Measurements from ENCODE around the gene OR4C5. TPM values are rescaled to one million over a fixed set of nuclear protein-coding genes. Genes with fewer than 3 reads are reported as not detected.
"Not testable (repeated sequence)": the region's sequence is repeated elsewhere in the genome, so short reads cannot be mapped to it uniquely, and the experiment has no call there.

Gene OR4C5
- total RNA-seq, result not detected

DNA sequence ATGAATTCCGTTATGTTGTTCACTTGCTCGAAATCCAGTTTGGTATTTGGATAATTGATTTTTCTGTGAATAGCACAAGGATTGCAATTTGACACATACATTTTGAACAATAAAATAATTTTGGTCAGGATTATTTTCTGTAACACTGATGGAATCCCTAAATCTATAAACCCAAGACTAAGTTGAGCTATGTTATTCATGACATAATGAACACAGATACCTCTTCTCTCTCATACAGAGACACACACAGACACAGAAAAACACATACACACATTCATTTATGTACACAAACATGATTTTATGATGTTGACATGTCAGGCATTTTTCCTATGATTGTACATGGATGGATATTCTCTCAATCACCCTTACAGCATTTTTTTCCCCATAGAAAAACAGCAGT lies at the start of gene OR4C5:
Gene OR4C5, minus strand, starts transcription at position 101 of the 400 bp plus-strand sequence. Its CDS starts 0 bp downstream, at position 101.
- no peaks in the 10 kb centered on the region for H3K9me3 ChIP-seq
- TF ChIP-seq POLR2A (IDR thresholded peaks at IDR 0.05), result no peak
- TF ChIP-seq, protein P1, sequence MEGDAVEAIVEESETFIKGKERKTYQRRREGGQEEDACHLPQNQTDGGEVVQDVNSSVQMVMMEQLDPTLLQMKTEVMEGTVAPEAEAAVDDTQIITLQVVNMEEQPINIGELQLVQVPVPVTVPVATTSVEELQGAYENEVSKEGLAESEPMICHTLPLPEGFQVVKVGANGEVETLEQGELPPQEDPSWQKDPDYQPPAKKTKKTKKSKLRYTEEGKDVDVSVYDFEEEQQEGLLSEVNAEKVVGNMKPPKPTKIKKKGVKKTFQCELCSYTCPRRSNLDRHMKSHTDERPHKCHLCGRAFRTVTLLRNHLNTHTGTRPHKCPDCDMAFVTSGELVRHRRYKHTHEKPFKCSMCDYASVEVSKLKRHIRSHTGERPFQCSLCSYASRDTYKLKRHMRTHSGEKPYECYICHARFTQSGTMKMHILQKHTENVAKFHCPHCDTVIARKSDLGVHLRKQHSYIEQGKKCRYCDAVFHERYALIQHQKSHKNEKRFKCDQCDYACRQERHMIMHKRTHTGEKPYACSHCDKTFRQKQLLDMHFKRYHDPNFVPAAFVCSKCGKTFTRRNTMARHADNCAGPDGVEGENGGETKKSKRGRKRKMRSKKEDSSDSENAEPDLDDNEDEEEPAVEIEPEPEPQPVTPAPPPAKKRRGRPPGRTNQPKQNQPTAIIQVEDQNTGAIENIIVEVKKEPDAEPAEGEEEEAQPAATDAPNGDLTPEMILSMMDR (IDR thresholded peaks at IDR 0.05 in 4 of 5, conservative IDR thresholded peaks at IDR 0.05 in 1 of 5), result no peak
- no peak within 1 kb of the TSS for H3K4me3 ChIP-seq
- ATAC-seq (no peak), DNase-seq (no peak)
- H3K4me1 ChIP-seq, result no peaks in the 10 kb centered on the region
- in situ Hi-C loops (cut with MboI; ENCODE audit: low sequenced_read_pairs in 4 of 4) (no loop called here), intact Hi-C loops (cut with DNase I; ENCODE audit: low total_unique reads) (no loop called here)
- no peak within 1 kb of the TSS for H3K27ac ChIP-seq
- H3K27me3 ChIP-seq, result no peaks in the 10 kb centered on the region
- H3K36me3 ChIP-seq, result no peaks in the 10 kb centered on the region

DNA sequence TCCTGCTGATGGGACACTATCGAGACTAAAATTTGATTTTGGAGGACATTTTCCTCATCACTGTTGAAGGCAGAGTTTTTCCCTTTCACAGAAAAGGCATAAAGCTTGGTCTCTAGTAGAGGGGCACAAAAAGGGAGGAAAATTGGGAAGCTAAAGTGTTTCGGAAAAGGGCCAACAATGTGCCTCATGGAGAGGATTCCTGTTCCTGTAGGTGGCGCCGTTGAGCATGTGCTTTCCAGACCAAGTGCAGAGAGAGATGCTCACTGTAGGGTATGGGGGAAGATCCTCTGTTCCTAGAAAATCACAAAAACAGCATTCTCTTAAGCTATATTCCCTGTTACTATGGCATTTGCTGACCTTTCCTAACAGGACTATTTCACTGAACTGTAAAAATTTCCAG lies 18.4 kb upstream of the OR4C5 start:
- H3K9me3 ChIP-seq, result no peaks in the 10 kb centered on the region

DNA sequence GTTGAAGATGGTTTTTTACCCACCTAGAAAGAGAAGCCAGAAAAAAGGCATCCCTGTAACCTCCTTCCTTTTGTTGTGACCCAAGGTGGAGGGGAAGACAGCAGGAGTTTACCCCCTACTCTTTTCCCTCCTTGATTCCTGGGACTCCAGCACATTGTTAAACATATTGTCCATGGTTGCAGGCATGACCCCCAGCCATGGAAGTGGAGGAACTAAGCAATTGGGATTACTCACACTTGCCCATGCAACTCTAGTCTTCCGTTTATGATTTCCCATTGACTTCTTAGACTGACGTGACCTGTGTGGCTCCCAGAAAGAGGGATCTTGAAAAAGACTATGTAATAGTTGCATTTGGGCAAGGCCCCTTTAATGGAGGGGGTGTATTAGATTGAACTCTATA lies 17.9 kb upstream of the OR4C5 start:
- ATAC-seq; H3K4me3 ChIP-seq; H3K27ac ChIP-seq; DNase-seq; H3K4me1 ChIP-seq; H3K9me3 ChIP-seq; in situ Hi-C loops (cut with MboI; ENCODE audit: low sequenced_read_pairs in 4 of 4); H3K27me3 ChIP-seq; intact Hi-C loops (cut with DNase I; ENCODE audit: low total_unique reads); H3K36me3 ChIP-seq: not testable (repeated sequence)

More for the DNA sequence above, 18.4 kb upstream of the OR4C5 start:
- DNase-seq, result no peak
- H3K4me1 ChIP-seq, result no peaks in the 10 kb centered on the region
- no peak overlapping the region for H3K27ac ChIP-seq
- no peaks in the 10 kb centered on the region for H3K27me3 ChIP-seq
- no peak overlapping the region for H3K4me3 ChIP-seq
- intact Hi-C loops (cut with DNase I; ENCODE audit: low total_unique reads) (no loop called here), in situ Hi-C loops (cut with MboI; ENCODE audit: low sequenced_read_pairs in 4 of 4) (no loop called here)
- TF ChIP-seq, protein P1 (IDR thresholded peaks at IDR 0.05 in 4 of 5, conservative IDR thresholded peaks at IDR 0.05 in 1 of 5), result no peak
- TF ChIP-seq POLR2A (IDR thresholded peaks at IDR 0.05), result no peak
- no peaks in the 10 kb centered on the region for H3K36me3 ChIP-seq
- no peak for ATAC-seq

DNA sequence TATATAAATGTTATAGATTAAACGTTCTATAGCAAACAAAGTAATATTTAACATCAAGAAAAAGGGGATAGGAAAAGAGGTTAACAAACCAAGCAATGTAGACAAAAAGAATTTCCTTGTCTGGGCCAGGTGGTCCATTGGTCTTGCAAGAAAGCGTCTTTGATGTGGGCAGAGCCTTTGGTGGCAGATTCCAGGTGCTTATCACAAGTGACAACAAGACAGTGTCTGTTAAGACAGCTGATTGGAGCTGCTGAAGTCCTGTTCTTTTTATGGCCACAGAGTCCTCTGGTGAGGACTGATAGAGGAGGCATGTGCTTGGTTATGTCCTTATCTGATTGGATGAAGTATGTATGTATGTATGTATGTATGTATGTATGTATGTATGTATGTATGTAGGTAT lies 5.0 kb downstream of the OR4C5 start:
- H3K27me3 ChIP-seq; in situ Hi-C loops (cut with MboI; ENCODE audit: low sequenced_read_pairs in 4 of 4); H3K4me1 ChIP-seq; H3K27ac ChIP-seq; DNase-seq; ATAC-seq; H3K4me3 ChIP-seq; H3K9me3 ChIP-seq; H3K36me3 ChIP-seq; intact Hi-C loops (cut with DNase I; ENCODE audit: low total_unique reads): not testable (repeated sequence)

DNA sequence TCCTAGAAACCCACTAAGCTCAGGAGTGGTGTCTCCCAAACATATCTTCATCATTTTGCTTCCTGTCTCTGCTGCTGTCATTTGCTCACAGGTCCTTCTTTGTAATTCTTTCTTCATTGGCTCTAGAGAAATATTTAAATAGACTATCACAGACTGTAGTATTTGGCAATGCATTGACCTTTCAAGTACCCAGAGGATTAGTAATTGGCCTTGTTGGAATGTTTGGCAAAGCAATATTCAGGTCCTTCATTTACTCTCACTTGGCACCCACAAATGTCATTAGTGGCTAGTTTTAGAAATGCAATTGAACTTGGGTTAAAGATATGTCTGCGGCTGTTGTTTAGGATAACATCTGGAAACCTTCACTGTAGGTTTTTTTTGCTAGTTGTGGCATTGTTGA lies 11.6 kb downstream of the OR4C5 start:
- ATAC-seq (no peak), DNase-seq (no peak)
- intact Hi-C loops (cut with DNase I; ENCODE audit: low total_unique reads), result no loop called here
- Histone ChIP-seq H3K9me3 (no peaks in the 10 kb centered on the region), H3K4me3 (no peak overlapping the region), H3K27me3 (no peaks in the 10 kb centered on the region), H3K36me3 (no peaks in the 10 kb centered on the region), H3K4me1 (no peaks in the 10 kb centered on the region), H3K27ac (no peak overlapping the region)
- in situ Hi-C loops (cut with MboI; ENCODE audit: low sequenced_read_pairs in 4 of 4), result no loop called here
- TF ChIP-seq, protein P1 (IDR thresholded peaks at IDR 0.05 in 4 of 5, conservative IDR thresholded peaks at IDR 0.05 in 1 of 5), result no peak
- no peak for TF ChIP-seq POLR2A (IDR thresholded peaks at IDR 0.05)

DNA sequence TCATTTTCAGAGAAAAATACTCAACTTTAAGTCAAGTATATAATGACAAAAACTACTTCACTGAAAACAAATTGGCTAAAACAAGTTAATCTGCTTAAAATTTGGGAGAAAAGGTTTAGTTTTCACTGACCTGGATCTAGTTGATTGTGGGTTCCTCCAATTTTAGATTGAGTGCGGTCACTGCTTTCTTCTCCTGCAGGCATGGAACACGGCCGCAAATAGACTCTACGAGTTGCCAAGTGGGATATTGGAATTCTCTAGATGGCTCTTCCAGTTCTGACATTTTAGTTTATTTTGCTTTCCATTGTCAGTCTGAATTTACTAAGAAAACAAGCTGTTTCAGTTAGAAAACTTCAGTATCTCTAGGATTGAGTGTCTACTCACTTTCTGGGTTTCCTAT lies 12.3 kb downstream of the OR4C5 start:
- ATAC-seq, result no peak

DNA sequence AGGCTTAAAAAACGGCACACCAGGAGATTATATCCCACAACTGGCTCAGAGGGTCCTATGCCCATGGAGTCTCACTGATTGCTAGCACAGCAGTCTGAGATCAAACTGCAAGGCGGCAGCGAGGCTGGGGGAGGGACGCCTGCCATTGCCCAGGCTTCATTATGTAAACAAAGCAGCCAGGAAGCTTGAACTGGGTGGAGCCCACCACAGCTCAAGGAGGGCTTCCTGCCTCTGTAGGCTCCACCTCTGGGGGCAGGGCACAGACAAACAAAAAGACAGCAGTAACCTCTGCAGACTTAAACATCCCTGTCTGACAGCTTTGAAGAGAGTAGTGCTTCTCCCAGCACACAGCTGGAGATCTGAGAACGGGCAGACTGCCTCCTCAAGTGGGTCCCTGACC lies 20.0 kb downstream of the OR4C5 start:
- intact Hi-C loops (cut with DNase I; ENCODE audit: low total_unique reads); ATAC-seq; in situ Hi-C loops (cut with MboI; ENCODE audit: low sequenced_read_pairs in 4 of 4); H3K9me3 ChIP-seq; H3K36me3 ChIP-seq; H3K27ac ChIP-seq; H3K4me3 ChIP-seq; H3K27me3 ChIP-seq; DNase-seq; H3K4me1 ChIP-seq: not testable (repeated sequence)

More for the DNA sequence above, 12.3 kb downstream of the OR4C5 start:
- H3K27me3 ChIP-seq, result no peaks in the 10 kb centered on the region
- no peaks in the 10 kb centered on the region for H3K9me3 ChIP-seq
- no peaks in the 10 kb centered on the region for H3K4me1 ChIP-seq
- TF ChIP-seq, protein P1 (IDR thresholded peaks at IDR 0.05 in 4 of 5, conservative IDR thresholded peaks at IDR 0.05 in 1 of 5), result no peak
- TF ChIP-seq POLR2A (IDR thresholded peaks at IDR 0.05), result no peak
- no peak overlapping the region for H3K4me3 ChIP-seq
- no peaks in the 10 kb centered on the region for H3K36me3 ChIP-seq
- intact Hi-C loops (cut with DNase I; ENCODE audit: low total_unique reads), result no loop called here
- in situ Hi-C loops (cut with MboI; ENCODE audit: low sequenced_read_pairs in 4 of 4), result no loop called here
- DNase-seq, result no peak
- no peak overlapping the region for H3K27ac ChIP-seq

DNA sequence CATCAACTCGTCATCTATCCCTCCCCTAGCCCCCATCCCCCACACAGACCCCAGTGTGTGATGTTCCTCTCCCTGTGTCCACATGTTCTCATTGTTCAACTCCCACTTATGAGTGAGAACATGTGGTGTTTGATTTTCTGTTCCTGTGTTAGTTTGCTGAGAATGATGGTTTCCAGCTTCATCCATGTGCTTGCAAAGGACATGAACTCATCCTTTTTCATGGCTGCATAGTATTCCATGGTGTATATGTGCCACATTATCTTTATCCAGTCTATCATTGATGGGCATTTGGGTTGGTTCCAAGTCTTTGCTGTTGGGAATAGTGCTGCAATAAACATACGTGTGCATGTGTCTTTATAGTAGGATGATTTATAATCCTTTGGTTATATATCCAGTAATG lies 23.8 kb downstream of the OR4C5 start:
- intact Hi-C loops (cut with DNase I; ENCODE audit: low total_unique reads); ATAC-seq; H3K27ac ChIP-seq; H3K9me3 ChIP-seq; DNase-seq; H3K4me3 ChIP-seq; H3K27me3 ChIP-seq; H3K36me3 ChIP-seq; H3K4me1 ChIP-seq; in situ Hi-C loops (cut with MboI; ENCODE audit: low sequenced_read_pairs in 4 of 4): not testable (repeated sequence)
